Gastroesophageal sphincter (tissue), 4 donors: ENCODE results near the gene DHCR7. TPM values are rescaled to one million over a fixed set of nuclear protein-coding genes. Genes with fewer than 3 reads are reported as not detected.

ENCODE experiments used
- ATAC-seq: fragments of 150-250 bp; one replicate; pipeline ENCODE4 v1.9.1; 2016; ENCODE audit warnings: mild to moderate bottlenecking, moderate library complexity
- H3K27ac ChIP-seq, 4 donors: fragments of 200-600 bp; sonication (generic) in 3 of 4; 1 replicate in 3 of 4; 2 replicates in 1 of 4; pipeline ENCODE4 v1.5.1; 2016 to 2019
- H3K27me3 ChIP-seq: fragments of 200-600 bp; sonication (generic); one replicate; pipeline ENCODE4 v1.5.1; 2019
- H3K36me3 ChIP-seq, 2 donors: fragments of 200-600 bp; sonication (generic); one replicate each; pipeline ENCODE4 v1.5.1; 2019; ENCODE audit warnings: control low read depth in 1 of 2
- H3K4me1 ChIP-seq, 3 donors: fragments of 200-600 bp; sonication (generic); 1 replicate in 2 of 3; 2 replicates in 1 of 3; pipeline ENCODE4 v1.5.1; 2016 to 2019; ENCODE audit warnings: control low read depth in 2 of 3
- H3K4me3 ChIP-seq, 2 donors: fragments of 200-600 bp; sonication (generic); one replicate each; pipeline ENCODE4 v1.5.1; 2019; ENCODE audit warnings: mild to moderate bottlenecking in 1 of 2, moderate library complexity in 1 of 2
- H3K9me3 ChIP-seq, 3 donors: fragments of 200-600 bp; sonication (generic); one replicate each; pipeline ENCODE4 v1.5.1; 2017 to 2019; ENCODE audit warnings: control low read depth in 2 of 3
- EP300 ChIP-seq: sonication (generic); formaldehyde crosslinking; IDR thresholded peaks from one replicate; pipeline ENCODE4 v1.6.1; 2017; ENCODE audit warnings: antibody characterized with exemption, mild to moderate bottlenecking
- POLR2A ChIP-seq, 2 donors: fragments of 450-650 bp; IDR thresholded peaks; one replicate each; pipeline ENCODE4 v1.6.1; 2017; ENCODE audit warnings: antibody characterized with exemption in 2 of 2, mild to moderate bottlenecking in 2 of 2, moderate library complexity in 1 of 2
- POLR2AphosphoS5 ChIP-seq: sonication (generic); formaldehyde crosslinking; IDR thresholded peaks from one replicate; pipeline ENCODE4 v1.6.1; 2017; ENCODE audit warnings: antibody characterized with exemption
- WGBS, 2 donors: methylation state at CpG; one replicate each; pipeline ENCODE4 v1.1.5; 2018; ENCODE audit warnings: low coverage in 1 of 2; 5-methylcytosine and 5-hydroxymethylcytosine counted together
- total RNA-seq, 4 donors: library from RNA; depleted of rRNA; stranded (reverse); fragments of >200 nt; gene quantifications; one replicate each; pipeline ENCODE4 v1.1.0, GENCODE V29; 2016
- TF ChIP-seq, protein P1 (sequence below), 4 experiments: fragments of 200-600 bp in 2 of 4; fragments of 450-650 bp in 2 of 4; sonication (generic) in 1 of 4; IDR thresholded peaks; one replicate each; pipeline ENCODE4 v1.5.1; 2017 to 2019; ENCODE audit warnings: antibody characterized with exemption in 4 of 4, mild to moderate bottlenecking in 2 of 4, moderate library complexity in 2 of 4

The DHCR7 gene
- total RNA-seq, 4 donors from 2014 or later = 5.0 to 10.3 (median 8.0) TPM

DNA sequence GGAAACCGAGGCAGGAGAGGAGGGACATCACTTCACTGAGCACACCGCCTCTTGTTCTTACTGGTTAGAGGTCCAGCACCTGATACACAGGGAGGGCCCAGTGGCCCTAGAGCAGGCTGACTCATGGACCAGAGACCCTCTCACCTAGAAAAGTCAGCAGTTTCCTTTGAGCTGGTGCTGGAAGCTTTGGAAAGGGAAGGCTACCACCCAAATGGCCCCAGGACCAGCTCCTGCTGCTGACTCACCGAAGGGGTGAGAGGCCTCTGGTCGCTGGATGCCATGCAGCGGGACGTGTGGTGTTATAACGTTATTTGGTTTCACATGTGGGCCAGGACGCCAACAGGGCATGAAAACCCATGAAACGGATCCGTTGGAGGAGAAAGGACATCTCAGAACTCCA lies 8.6 kb upstream of the DHCR7 start:
- peaks cover 4 to 71% of the 10 kb centered on the region in 2 donors for H3K36me3 ChIP-seq

DNA sequence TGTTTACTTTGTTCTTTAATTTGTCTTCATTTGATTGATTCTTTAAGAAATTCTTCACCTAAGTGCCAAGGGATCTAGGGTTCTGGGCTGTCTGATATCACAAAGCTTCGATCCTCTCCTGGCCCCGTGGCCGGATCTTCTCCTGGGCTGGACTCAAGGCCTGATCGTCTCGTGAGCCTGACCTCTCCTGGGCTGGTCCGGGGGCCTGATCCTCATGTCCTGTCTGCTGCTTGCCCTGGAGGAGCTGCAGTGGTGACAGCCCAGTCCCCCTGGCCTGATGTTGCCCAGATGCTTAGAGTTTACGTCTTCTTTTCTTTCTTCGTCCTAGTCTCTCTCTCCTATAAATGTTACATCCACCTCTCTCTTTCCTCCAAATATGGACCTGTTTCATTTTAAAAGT lies 8.1 kb upstream of the DHCR7 start:
- no peak overlapping the region for H3K4me3 ChIP-seq
- H3K4me1 ChIP-seq = peaks cover 0 to 28% (median 6%) of the 10 kb centered on the region in 3 donors
- no peak for TF ChIP-seq POLR2AphosphoS5
- TF ChIP-seq EP300 = no peak
- TF ChIP-seq, protein P1, sequence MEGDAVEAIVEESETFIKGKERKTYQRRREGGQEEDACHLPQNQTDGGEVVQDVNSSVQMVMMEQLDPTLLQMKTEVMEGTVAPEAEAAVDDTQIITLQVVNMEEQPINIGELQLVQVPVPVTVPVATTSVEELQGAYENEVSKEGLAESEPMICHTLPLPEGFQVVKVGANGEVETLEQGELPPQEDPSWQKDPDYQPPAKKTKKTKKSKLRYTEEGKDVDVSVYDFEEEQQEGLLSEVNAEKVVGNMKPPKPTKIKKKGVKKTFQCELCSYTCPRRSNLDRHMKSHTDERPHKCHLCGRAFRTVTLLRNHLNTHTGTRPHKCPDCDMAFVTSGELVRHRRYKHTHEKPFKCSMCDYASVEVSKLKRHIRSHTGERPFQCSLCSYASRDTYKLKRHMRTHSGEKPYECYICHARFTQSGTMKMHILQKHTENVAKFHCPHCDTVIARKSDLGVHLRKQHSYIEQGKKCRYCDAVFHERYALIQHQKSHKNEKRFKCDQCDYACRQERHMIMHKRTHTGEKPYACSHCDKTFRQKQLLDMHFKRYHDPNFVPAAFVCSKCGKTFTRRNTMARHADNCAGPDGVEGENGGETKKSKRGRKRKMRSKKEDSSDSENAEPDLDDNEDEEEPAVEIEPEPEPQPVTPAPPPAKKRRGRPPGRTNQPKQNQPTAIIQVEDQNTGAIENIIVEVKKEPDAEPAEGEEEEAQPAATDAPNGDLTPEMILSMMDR (IDR thresholded peaks at IDR 0.05) = no peak
- TF ChIP-seq POLR2A (IDR thresholded peaks at IDR 0.05) = no peak
- H3K27me3 ChIP-seq = no peaks in the 10 kb centered on the region
- H3K9me3 ChIP-seq = no peaks in the 10 kb centered on the region
- 81 to 93% methylated on average over 6 to 7 of the region's 8 CpGs for WGBS, 2 donors
- peaks cover 4 to 66% of the 10 kb centered on the region in 2 donors for H3K36me3 ChIP-seq
- H3K27ac ChIP-seq = no peak overlapping the region
- no peak for ATAC-seq

More for the DNA sequence above, 8.6 kb upstream of the DHCR7 start:
- ATAC-seq = no peak
- 84 to 100% methylated on average over 2 to 7 of the region's 10 CpGs for WGBS, 2 donors
- H3K9me3 ChIP-seq = no peaks in the 10 kb centered on the region
- H3K27me3 ChIP-seq = no peaks in the 10 kb centered on the region
- H3K4me3 ChIP-seq = no peak overlapping the region
- TF ChIP-seq EP300 = no peak
- no peak for TF ChIP-seq POLR2A (IDR thresholded peaks at IDR 0.05)
- TF ChIP-seq POLR2AphosphoS5 = no peak
- H3K27ac ChIP-seq = no peak overlapping the region
- peaks cover 0 to 23% (median 6%) of the 10 kb centered on the region in 3 donors for H3K4me1 ChIP-seq

GRCh38 chr11:71454470-71455113 lies 6.4 kb upstream of the DHCR7 start:
- no peaks in the 10 kb centered on the region for H3K9me3 ChIP-seq
- peaks cover 0 to 44% (median 8%) of the 10 kb centered on the region in 3 donors for H3K4me1 ChIP-seq
- H3K27ac ChIP-seq = no peak overlapping the region
- TF ChIP-seq POLR2A (IDR thresholded peaks at IDR 0.05) (no peak), EP300 (no peak), POLR2AphosphoS5 (no peak)
- TF ChIP-seq, protein P1 (IDR thresholded peaks at IDR 0.05) = no peak
- no peaks in the 10 kb centered on the region for H3K27me3 ChIP-seq
- H3K4me3 ChIP-seq = no peak overlapping the region
- ATAC-seq = no peak
- H3K36me3 ChIP-seq = peaks cover 4 to 49% of the 10 kb centered on the region in 2 donors
- WGBS, 2 donors = 81 to 82% methylated on average over 5 to 7 of the region's 7 CpGs

GRCh38 chr11:71453918-71454304 lies 5.7 kb upstream of the DHCR7 start:
- H3K4me1 ChIP-seq = peaks cover 0 to 50% (median 15%) of the 10 kb centered on the region in 3 donors
- H3K27me3 ChIP-seq = no peaks in the 10 kb centered on the region
- 61 to 67% methylated on average over 6 to 7 of the region's 7 CpGs for WGBS, 2 donors
- no peak for ATAC-seq
- peak overlapping the region; percentile 71 to 93 for H3K4me3 ChIP-seq
- H3K36me3 ChIP-seq = peaks cover 4 to 42% of the 10 kb centered on the region in 2 donors
- H3K27ac ChIP-seq = no peak overlapping the region
- no peak for TF ChIP-seq POLR2A (IDR thresholded peaks at IDR 0.05)
- TF ChIP-seq POLR2AphosphoS5 = no peak
- no peak for TF ChIP-seq EP300
- TF ChIP-seq, protein P1 (IDR thresholded peaks at IDR 0.05) = no peak
- H3K9me3 ChIP-seq = no peaks in the 10 kb centered on the region

GRCh38 chr11:71453037-71453917 lies 5.1 kb upstream of the DHCR7 start, which contains the start of gene NADSYN1:
NADSYN1 (plus strand) TSS chr11:71453203; CDS start chr11:71453297, 94 bp downstream.
- Histone ChIP-seq H3K9me3 (no peaks in the 10 kb centered on the region), H3K36me3 (peaks cover 0 to 35% of the 10 kb centered on the region in 2 donors), H3K4me1 (peaks cover 0 to 55% (median 16%) of the 10 kb centered on the region in 3 donors), H3K27ac (peak within 1 kb of the TSS; percentile 70 to 91 (median 80)), H3K4me3 (peak within 1 kb of the TSS; percentile 71 to 93), H3K27me3 (no peaks in the 10 kb centered on the region)
- 2 to 3% methylated on average over 12 to 13 of the region's 61 CpGs for WGBS, 2 donors
- ATAC-seq = peak; percentile 93
- TF ChIP-seq POLR2A (IDR thresholded peaks at IDR 0.05) = peak; percentile 50 to 76
- TF ChIP-seq EP300 = no peak
- TF ChIP-seq, protein P1 (IDR thresholded peaks at IDR 0.05) = no peak
- TF ChIP-seq POLR2AphosphoS5 = peak; percentile 77
